IPS-NIHi11 (cell line): ENCODE measurements around the gene SLC9A4.

Source experiments
- DNase-seq: peaks from one replicate; pipeline ENCODE4 v3.0.0; 2012; ENCODE audit warnings: mixed read lengths, low spot score

The SLC9A4 gene, protein sequence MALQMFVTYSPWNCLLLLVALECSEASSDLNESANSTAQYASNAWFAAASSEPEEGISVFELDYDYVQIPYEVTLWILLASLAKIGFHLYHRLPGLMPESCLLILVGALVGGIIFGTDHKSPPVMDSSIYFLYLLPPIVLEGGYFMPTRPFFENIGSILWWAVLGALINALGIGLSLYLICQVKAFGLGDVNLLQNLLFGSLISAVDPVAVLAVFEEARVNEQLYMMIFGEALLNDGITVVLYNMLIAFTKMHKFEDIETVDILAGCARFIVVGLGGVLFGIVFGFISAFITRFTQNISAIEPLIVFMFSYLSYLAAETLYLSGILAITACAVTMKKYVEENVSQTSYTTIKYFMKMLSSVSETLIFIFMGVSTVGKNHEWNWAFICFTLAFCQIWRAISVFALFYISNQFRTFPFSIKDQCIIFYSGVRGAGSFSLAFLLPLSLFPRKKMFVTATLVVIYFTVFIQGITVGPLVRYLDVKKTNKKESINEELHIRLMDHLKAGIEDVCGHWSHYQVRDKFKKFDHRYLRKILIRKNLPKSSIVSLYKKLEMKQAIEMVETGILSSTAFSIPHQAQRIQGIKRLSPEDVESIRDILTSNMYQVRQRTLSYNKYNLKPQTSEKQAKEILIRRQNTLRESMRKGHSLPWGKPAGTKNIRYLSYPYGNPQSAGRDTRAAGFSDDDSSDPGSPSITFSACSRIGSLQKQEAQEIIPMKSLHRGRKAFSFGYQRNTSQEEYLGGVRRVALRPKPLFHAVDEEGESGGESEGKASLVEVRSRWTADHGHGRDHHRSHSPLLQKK

DNA sequence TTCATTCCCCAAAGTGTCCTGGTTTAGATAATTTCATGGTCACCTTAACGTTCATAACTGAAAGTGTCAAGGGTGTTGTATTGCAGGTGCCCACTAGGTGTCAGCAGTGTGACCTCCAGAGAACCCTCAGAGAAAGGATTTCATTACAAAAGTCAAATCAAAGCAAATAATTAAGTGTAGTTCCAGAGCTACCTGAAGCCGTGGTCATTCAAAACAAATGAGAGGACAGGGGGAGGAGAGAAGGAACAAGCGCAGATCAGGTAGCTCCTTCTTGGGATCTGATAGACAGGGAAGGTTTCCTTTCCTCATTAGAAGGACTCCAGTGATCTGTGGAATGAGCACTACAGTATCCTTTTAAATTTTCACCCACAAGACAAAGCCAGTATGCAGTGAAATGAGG, at the start of gene SLC9A4:
Gene SLC9A4, plus strand, starts transcription at position 207 of the 400 bp plus-strand sequence. CDS start 534 bp downstream, outside the sequence.
- DNase-seq = peak; percentile 62

DNA sequence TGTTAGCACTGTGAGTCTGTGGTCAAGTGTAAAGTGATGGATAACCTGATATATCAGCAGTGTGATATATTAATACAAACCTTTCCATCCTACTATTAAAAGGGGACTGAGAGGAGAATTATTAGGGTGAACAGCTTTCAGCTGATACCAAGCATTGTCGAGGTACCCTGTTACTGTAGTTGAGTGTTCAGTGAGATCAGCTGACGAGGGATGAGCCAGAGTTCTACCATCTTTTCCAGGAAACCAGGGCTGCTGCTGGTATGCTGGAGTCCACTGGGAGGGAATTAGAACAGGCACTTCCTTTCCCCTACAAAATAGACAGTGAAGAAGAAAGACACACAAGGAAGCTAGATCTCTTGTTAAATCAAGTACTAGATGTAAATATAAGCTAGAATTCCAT, 49.7 kb upstream of the SLC9A4 start:
- DNase-seq = no peak

DNA sequence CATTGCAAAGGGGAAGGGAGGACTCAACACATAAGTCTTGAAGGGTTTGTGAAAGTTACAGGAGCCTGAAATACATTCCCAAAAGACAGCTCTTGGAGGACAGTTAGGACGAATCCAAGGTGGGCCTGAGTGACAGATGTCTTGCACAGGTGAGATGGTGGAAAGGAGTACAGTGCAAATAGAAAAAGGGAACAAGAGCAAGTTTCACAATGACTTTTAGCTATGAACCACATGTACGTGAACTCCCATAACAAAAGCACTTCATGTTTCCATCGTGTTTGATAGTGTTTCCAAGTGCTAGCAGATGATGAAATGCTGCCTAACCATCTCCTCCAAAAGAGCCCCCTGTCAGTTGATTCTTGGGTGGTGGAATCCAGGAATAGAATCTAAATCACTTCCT, 48.3 kb upstream of the SLC9A4 start:
- no peak for DNase-seq

DNA sequence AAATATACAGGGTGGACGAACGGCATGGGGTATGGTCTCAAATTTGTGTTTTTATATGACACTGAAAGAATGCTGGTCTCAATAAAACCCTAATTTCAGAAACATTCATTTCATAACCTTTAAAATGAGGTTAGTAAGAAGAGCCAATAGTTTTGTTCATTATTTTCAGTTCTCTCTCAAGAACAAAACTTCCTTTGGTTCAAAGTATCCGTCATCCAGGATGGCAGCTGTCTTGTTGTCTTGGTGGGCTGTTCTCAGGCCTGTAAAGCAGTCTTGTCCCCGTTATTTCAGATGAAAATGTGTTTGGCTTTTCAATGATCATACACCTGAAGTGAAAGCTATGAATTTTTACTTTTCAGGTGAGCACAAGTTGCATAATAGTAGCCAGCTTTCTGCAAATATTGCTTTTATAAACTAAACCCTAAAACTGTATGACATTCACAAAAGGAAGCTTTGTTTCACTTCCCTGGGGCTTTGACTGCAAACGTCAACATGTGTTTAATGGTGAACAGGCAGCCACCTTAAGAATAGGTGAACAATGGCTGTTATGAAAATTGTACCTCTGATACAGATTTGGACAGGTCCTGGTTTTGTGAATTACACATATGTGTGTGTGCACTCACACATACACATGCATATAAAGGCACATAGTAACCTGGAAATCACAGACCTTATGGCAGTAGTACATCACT, 47.4 kb upstream of the SLC9A4 start:
- DNase-seq = no peak

DNA sequence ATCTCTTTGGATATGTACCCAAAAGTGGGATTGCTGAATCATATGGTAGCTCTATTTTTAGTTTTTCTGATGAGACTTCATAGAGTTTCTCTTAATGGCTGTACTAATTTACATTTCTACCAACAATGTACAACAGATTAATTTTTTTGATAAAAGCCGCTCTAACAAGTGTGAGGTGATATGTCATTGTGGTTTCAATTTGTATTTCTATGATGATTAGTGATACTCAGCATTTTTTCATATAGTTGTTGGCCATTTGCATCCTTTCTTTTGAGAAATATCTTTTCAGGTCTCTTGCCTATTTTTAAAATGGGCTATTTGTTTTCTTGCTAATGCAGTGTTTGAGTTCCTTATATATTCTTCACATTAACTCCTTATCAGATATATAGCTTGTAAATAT, 45.8 kb upstream of the SLC9A4 start:
- DNase-seq = no peak

DNA sequence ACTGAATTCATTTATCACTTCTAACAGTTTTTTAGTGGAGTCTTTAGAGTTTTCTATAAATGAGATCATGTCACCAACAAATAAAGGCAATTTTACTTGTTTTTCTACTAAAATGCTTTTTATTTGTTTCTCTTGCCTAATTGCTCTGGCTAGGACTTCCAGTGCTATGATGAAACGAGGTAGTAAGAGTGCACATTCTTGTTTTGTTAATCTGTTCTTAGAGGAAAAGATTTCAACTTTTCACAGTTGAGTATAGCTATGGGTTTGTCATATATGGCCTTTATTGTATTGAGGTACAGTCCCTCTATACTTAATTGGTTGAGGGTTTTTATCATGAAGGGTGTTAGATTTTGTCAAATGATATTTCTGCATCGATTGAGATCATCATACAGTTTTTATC, 44.5 kb upstream of the SLC9A4 start:
- DNase-seq = no peak

DNA sequence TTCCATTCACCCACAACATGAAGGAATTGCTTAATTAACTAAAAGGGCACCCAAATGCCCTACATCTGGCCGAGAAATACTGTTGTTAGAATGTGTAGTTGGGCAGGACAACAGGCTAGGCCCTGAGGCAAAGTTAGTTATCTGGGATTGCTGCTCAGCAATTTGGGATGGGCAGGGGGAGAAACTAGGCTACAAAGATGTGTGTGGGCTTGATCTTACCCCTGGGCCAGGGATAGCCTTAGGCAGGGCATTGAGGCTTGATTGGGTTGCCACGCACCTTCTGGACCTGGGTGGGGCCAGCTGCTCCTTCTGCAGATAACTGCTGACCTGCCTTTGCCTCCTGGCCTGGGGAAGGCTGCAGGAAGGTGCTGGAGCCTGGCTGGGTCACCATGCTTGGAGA, 40.6 kb upstream of the SLC9A4 start:
- DNase-seq = no peak

DNA sequence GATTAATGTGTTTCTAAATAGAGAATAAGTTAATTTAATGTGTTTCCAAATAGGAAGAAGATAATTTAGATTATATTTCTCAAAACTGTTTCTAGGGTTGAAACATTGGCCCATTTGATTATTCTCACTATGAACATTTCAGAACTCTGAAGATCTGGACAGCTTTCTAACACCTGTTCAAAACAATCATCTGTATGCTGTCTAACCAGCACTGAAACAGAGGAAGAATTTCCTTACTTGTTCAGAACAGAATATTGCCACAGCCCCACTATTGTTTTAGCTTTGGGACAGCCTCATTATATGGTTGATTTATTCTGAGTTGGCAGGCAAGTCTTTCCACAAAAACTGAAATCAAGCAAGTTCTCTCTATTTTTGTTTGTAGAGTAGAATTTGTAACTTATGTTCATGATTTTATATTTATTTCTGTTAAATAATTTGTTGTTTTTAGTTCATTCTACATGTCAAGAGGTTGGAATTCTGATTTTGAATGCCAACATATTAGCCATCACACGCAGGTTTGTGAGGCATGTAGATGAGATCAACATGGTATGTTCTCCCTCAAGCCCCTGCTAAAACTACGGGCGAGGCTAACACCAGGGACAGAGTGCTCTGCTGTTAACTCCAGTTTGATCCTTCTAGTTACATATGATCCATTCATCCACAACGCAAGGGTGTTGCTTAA, 38.9 kb upstream of the SLC9A4 start:
- no peak for DNase-seq

DNA sequence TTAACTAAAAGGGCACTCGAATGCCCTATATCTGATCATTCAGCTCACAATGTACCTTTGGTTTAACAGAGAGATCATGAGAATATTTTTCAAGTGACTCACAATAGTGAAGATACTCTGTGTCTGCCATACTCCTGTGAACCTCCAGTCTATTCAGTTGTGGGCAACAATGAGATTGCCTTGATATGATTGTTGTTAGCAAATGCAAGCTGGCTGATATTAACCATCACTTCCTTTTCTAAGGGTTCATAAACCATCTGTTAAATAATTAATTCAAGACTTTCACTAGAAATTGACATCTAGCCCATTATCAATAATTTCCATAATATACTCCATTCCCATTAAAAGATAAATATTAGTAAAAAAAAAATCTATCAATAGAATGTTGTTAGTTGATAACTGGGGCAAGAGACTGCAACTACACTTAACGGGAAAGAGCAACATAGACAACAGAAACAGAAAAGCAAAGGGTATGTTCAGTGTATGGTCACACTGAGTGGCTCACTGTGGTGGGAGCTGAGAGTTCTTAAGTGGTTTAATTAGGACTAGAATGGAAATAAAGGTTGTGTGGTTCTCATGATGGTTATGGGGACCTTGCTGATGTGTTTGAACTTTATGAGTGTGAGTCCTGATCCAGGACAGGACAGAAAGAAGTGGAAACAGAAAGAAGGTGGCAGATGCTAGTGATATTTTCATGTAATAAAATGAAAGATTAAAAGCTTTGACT, 38.2 kb upstream of the SLC9A4 start:
- no peak for DNase-seq

DNA sequence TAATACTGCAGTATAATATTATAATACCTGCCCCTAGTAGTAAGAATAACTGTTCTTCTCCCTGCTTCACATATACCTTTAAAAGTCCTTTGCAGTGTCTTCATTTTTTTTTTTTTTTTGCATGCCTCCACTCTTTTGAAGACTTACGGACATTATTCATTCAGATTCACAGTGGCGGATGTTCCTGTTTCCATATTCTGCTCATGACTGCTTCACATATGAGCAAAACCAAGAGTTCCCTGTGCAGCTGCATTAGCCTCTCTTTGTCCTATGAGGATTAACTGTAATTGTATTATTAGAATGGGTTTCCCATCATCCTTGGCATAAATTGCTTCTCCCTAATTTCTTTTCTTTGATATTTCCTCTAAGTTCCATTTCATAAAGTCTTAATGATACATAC, 37.3 kb upstream of the SLC9A4 start:
- no peak for DNase-seq

DNA sequence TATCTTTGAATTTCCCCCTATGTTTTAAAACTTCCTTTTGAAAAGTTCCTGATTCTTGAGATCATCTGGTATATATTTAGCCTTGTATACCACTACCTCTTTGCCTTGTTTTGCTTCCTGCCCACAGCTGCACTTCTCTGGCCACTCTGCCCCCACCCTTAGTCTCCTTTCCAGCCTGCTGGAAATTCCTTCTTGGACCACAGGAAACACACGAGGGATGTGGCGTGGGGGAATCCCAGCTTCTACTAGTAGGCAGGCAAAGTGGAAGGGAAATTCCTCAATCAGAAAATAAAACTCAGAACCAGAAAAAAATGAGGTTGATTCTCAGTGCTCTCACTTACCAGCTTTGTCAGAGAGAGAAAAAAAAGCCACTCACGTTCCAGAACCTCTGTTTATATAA, 36.7 kb upstream of the SLC9A4 start:
- no peak for DNase-seq

DNA sequence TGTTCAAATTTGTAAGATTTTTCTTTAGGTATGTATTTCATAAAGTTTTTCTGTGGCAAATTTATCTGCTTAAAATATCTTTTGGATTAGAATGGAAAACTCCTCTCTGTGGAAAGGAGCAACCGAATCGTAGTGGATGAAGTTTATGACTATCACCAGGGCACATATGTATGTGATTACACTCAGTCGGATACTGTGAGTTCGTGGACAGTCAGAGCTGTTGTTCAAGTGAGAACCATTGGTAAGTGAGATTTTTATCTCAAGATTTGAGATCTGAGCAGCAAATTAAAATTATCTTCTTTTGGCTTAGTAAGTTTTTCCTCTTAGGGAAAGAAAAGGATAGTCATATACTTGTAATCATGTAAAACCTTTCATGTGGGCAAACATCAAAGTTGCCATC, 35.9 kb upstream of the SLC9A4 start:
- DNase-seq = no peak

DNA sequence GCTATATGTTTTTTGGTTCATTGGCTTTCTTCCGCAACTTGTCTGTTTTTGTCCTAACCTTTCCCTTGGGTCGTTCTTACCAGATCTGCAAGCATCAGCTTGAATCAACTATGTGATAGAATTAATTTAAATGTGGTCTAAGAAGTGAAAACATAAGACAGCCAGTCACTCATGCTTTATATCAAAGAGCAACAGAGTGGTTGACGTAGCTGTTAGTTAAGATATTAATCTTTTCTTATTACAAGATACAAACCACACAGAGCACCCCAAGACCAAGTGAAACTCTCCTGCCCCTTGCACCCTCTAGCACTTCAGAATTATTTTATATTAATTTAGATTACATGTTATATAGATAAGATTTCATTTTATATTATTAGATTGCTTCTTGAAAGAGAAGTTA, 34.9 kb upstream of the SLC9A4 start:
- DNase-seq = no peak

DNA sequence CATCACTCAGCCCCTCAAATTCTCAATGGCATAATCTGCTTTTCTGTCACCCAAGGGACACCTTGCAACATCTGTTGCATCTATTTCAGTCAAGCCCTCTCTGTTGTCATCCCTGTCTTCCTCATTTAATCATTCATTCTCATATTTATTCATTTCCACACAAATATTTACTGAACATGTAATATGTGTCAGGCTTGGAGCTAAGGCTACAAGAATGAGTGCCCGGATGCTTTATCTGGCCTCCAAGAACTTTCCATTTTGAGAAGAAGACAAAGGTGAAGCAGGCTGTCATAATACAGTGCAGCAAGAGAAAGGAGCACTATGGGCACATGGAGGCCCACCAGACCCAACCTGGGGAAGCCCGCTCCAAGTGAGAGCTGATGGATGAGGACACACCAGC, 34.4 kb upstream of the SLC9A4 start:
- no peak for DNase-seq

DNA sequence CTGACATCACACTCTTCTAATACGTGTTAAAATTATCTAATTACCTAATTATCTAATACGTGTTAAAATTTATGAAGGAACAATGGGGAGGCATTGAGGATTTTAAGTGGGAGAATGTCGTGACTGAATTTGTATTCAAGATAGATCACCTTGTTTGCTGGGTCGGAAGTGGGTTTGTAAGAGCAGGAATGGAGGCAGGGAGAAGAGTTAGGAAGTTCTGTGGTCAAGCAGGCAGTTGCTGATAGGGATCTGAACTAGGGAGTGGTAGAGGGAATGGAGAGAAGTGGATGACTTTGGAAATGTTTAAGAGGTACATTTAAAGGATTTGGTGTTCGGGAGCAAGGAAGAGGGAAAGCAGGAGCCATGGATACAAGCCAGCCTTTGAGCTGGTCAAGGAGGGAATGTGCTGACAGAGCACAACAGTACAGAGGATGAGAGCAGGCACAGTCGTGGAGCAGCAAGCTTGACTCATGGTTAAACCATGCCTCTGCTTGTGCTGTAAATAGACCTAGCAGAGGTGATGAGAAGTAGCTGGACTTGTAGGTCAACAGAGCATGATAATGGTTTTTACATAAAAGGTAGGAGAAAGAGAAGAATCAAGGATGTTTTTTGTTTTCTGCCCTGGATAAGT, 33.8 kb upstream of the SLC9A4 start:
- no peak for DNase-seq

DNA sequence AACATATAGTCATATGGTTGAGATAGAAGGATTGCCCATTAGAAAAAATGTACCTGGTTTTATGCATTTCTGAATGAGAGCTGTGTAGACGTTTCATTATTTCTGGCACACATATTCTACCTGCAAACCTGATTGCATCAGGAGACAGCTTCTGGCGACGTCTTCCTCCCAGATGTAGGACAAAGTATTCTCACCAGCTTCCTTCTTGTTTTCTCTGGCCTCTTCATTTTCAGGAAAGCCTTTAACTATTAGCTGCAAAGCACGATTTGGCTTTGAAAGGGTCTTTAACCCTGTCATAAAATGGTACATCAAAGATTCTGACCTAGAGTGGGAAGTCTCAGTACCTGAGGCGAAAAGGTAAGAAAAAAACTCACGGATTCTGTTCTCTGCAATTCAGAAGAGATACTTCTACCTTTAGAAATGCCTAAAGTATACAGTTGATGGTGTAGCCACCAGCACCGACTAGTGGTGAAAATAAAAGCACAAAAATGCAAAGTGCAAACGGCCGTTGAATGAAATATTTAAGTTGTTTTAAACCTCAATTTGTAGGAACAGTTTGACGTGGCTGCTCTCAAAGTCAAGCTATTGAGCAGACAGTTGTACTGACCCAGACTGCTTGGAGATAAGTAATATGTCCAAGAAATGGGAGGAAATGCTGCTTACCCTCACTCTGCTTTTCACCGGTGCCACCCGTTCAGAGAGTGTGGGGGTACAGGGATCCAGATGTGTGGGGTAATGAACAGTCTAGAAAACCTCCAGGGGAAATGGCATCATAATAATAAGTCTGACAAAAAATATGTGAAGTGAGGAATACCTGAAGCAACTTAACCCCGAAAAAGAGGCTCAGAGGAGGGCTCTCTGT, 29.8 kb upstream of the SLC9A4 start:
- peak; percentile 26 for DNase-seq

DNA sequence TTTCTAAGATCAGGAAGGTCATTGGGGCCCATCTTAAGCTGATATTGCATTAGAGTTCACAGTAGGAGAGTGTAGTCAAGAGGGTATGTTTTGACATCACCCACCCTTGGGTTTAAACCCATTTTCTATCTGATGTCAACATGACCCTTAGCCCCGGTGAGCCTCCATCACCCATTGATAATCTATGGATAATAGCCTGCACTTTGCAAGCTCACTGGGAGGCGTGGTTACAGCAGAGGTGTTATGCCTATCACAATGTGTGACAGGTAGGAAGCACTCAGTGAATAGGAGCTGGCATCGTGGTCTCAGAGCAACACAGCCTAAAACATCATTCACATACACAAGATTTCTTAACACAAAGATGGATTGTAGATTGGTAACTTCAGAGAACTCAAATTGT, 28.8 kb upstream of the SLC9A4 start:
- no peak for DNase-seq

DNA sequence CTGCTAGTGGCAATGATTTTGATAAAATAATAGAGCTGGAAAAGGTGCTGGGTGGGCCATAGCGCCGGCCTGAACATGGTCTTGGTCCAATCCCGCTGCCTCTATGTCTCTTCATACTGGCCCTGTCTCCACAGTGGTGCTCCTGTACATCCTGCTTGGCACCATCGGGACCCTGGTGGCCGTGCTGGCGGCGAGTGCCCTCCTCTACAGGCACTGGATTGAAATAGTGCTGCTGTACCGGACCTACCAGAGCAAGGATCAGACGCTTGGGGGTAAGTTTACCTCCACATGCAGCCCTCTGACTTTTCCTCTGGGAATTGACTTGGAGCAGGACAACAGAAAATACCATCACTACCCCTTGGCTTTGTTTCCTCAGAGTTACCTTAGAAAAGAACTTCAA, 26.1 kb upstream of the SLC9A4 start:
- no peak for DNase-seq

DNA sequence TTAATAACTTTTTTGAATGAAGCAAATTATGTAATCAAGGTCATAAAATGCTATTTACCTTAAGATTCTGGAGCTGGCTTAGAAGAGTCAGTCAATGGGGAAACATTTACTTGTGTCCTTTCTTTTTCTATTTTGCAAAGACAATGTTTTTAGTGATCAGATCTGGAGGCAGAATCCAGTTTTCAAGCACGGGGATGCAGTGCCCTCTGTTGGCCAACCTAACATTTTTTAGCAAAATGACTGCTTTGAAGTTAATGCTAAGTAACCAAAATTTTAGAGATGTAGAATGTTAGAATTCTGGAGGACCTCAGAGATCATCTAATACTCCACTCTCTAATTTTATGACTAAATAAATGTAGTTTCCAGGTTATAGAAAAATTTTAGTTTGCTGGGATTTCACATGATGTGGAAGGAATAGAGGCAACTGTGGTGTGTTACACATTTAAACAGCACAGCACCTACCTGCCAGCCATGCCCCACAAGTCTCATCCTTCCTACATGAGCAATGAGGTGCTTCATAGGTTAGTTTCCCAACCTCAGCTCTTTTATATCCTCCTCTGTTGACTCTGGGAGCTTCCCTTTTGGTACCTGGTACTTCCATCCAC, 23.6 kb upstream of the SLC9A4 start:
- peak; percentile 50 for DNase-seq

DNA sequence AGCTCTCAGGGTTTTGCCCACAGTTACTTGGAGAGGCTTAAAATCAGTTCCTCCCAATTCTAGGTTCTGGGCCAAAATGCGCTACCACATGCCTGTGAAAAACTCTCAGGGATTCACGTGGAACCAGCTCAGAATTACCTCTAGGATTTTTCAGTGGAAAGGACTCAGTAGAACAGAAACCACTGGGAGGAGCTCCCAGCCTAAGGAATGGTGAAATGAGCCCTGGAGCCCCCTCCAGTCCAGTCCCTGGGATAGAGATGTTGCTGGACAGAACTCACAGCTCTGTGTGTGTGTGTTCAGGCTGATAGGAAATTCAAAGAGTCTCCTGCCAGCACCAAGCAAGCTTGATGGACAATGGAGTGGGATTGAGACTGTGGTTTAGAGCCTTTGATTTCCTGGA, 21.1 kb upstream of the SLC9A4 start:
- peak; percentile 27 for DNase-seq
